B cell (primary cell): ENCODE data around the gene HTT. TPM values are rescaled to one million over a fixed set of nuclear protein-coding genes. Genes with fewer than 3 reads are reported as not detected.

Experiments used
- ATAC-seq: fragments of 200-7000 bp; cut with Tn5 transposase; one replicate; pipeline ENCODE4 v1.10.0; 2021; ENCODE audit warnings: low read depth, mild to moderate bottlenecking, moderate number of reproducible peaks, moderate library complexity
- CTCF ChIA-PET: fragments of 350-600 bp; sonication (Branson Sonifier 250); formaldehyde crosslinking; loops from one replicate; lab custom pipeline; 2021; ENCODE audit warnings: antibody characterized with exemption, inconsistent platforms; lab: Charles Lee
- POLR2A ChIA-PET: fragments of 350-600 bp; sonication (Branson Sonifier 250); formaldehyde crosslinking; loops from one replicate; lab custom pipeline; 2021; ENCODE audit warnings: antibody characterized with exemption; lab: Charles Lee
- DNase-seq: peaks from one replicate; pipeline ENCODE4 v3.0.0; 2013
- H2AFZ ChIP-seq: 2 replicates; pipeline ENCODE4 v1.6.1; 2012; ENCODE audit warnings: mild to moderate bottlenecking, low read depth, low read length; ENCODE audit not compliant: insufficient read depth, poor library complexity, severe bottlenecking
- H3K27ac ChIP-seq, 2 donors: 1 replicate in 1 of 2; 2 replicates in 1 of 2; pipeline ENCODE4 v1.5.1; 2012 to 2013; ENCODE audit warnings: low read length in 2 of 2, mild to moderate bottlenecking in 2 of 2, moderate library complexity in 1 of 2
- H3K27me3 ChIP-seq, 4 experiments: fragments of 200-600 bp in 1 of 4; sonication (generic) in 1 of 4; replicated peaks in 1 of 4; 1 replicate in 2 of 4; 2 replicates in 2 of 4; pipeline versions ENCODE4 v1.6.1 to v1.7.0; 2013 to 2016; ENCODE audit warnings: low read length in 3 of 4, mild to moderate bottlenecking in 2 of 4, mixed read lengths in 1 of 4, moderate library complexity in 1 of 4; ENCODE audit not compliant: insufficient read depth in 4 of 4, control insufficient read depth in 3 of 4; ENCODE audit errors: control extremely low read depth in 1 of 4
- H3K36me3 ChIP-seq, 2 experiments: replicated peaks in 1 of 2; 1 replicate in 1 of 2; 2 replicates in 1 of 2; pipeline versions ENCODE4 v1.6.1 to v1.7.1; 2013; ENCODE audit warnings: low read length in 1 of 2; ENCODE audit not compliant: insufficient read depth in 2 of 2, control insufficient read depth in 1 of 2; ENCODE audit errors: control extremely low read depth in 1 of 2, extremely low read depth in 1 of 2
- H3K4me1 ChIP-seq, 2 donors: fragments of 200-600 bp in 1 of 2; sonication (generic) in 1 of 2; 1 replicate in 1 of 2; 2 replicates in 1 of 2; pipeline versions ENCODE4 v1.5.1 to v1.6.1; 2013 to 2017; ENCODE audit warnings: low read length in 2 of 2; ENCODE audit not compliant: control insufficient read depth in 2 of 2, insufficient read depth in 2 of 2
- H3K4me2 ChIP-seq: replicated peaks from 2 replicates; pipeline ENCODE3; 2012; ENCODE audit warnings: mild to moderate bottlenecking, low read depth, low read length; ENCODE audit not compliant: poor library complexity, severe bottlenecking
- H3K4me3 ChIP-seq, 5 experiments: fragments of 200-600 bp in 1 of 5; sonication (generic) in 1 of 5; 1 replicate in 3 of 5; 2 replicates in 2 of 5; pipeline versions ENCODE4 v1.5.1 to v1.7.0; 2011 to 2016; ENCODE audit warnings: low read length in 4 of 5, mild to moderate bottlenecking in 4 of 5, low read depth in 2 of 5, control low read depth in 1 of 5, moderate library complexity in 1 of 5; ENCODE audit not compliant: insufficient read depth in 1 of 5; ENCODE audit errors: control extremely low read depth in 1 of 5, extremely low read depth in 1 of 5
- H3K79me2 ChIP-seq: fragments of 200-600 bp; sonication (generic); one replicate; pipeline ENCODE4 v1.6.0; 2016; ENCODE audit warnings: low read length; ENCODE audit not compliant: control insufficient read depth, insufficient read depth
- H3K9ac ChIP-seq: fragments of 200-600 bp; sonication (generic); 2 replicates; pipeline ENCODE4 v1.6.1; 2017; ENCODE audit warnings: mild to moderate bottlenecking, low read length, moderate library complexity
- H3K9me3 ChIP-seq, 3 donors: one replicate each; pipeline versions ENCODE4 v1.6.1 to v1.7.1; 2013; ENCODE audit warnings: low read length in 2 of 3; ENCODE audit not compliant: control insufficient read depth in 2 of 3, insufficient read depth in 1 of 3; ENCODE audit errors: control extremely low read depth in 1 of 3
- H4K20me1 ChIP-seq: 2 replicates; pipeline ENCODE4 v1.6.0; 2012; ENCODE audit warnings: mild to moderate bottlenecking, low read length; ENCODE audit not compliant: insufficient read depth, control insufficient read depth, poor library complexity, severe bottlenecking
- H3K27ac Mint-ChIP-seq: one replicate; pipeline ENCODE4 v1.8.0; 2021; ENCODE audit warnings: mixed read lengths
- H3K27me3 Mint-ChIP-seq: one replicate; pipeline ENCODE4 v1.8.0; 2021; ENCODE audit warnings: mixed read lengths
- H3K4me1 Mint-ChIP-seq: one replicate; pipeline ENCODE4 v1.8.0; 2021; ENCODE audit warnings: mixed read lengths
- H3K4me3 Mint-ChIP-seq: one replicate; pipeline ENCODE4 v1.8.0; 2021; ENCODE audit warnings: mixed read lengths
- H3K9me3 Mint-ChIP-seq: one replicate; pipeline ENCODE4 v1.8.0; 2022; ENCODE audit warnings: mixed read lengths; ENCODE audit not compliant: insufficient read depth
- CTCF ChIP-seq: fragments of 200-600 bp; IDR thresholded peaks from one replicate; pipeline ENCODE4 v1.8.0; 2022; ENCODE audit warnings: antibody characterized with exemption, mild to moderate bottlenecking
- EZH2 ChIP-seq: IDR thresholded peaks from 2 replicates; pipeline ENCODE4 v1.6.1; 2012; ENCODE audit warnings: borderline replicate concordance, low read depth, mild to moderate bottlenecking, moderate library complexity, low read length; ENCODE audit not compliant: insufficient read depth, poor library complexity, severe bottlenecking
- WGBS: methylation state at CpG from one replicate; pipeline ENCODE4 v1.1.5; 2013; ENCODE audit warnings: missing lambda C conversion rate; ENCODE audit not compliant: insufficient coverage; 5-methylcytosine and 5-hydroxymethylcytosine counted together
- intact Hi-C: fragments of 100-400 bp; cut with micrococcal nuclease; formaldehyde crosslinking; loops from one replicate; pipeline ENCODE4 v1.10.0; 2022
- polyA plus RNA-seq: library from polyadenylated mRNA; depleted of rRNA; stranded (reverse); fragments of >200 nt; gene quantifications from 2 replicates; pipeline ENCODE4 v1.2.3, GENCODE V29; 2012
- total RNA-seq, 2 donors: library from RNA; stranded (reverse); fragments of 120-200 nt in 1 of 2; gene quantifications; 1 replicate in 1 of 2; 2 replicates in 1 of 2; pipeline versions ENCODE4 v1.2.3 to v1.2.4, GENCODE V29; 2013 to 2022

Gene HTT
- total and polyA plus RNA-seq, 2 donors (not counting 1 experiment from before 2014, with no cell fraction given): 52.8 to 195 TPM

DNA sequence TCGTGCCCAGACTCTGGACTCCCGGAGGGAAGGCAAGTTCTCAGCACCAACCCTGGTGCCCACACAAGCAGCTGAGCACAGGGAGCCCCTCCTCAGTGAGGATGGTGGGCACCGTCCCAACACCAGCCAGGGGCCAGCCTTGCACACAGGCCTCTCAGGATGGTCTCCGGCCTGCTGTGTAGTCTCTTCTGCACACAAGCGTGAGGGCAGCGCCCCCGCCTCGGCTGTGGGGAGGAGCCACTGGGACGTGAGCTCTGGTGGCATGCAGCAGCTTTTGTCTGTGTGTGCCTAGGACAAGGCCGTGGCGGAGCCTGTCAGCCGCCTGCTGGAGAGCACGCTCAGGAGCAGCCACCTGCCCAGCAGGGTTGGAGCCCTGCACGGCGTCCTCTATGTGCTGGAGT, 158.4 kb downstream of the HTT start:
- CTCF ChIA-PET: no interaction called here
- no peaks in the 10 kb centered on the region for H3K79me2 ChIP-seq
- POLR2A ChIA-PET: no interaction called here
- Mint-ChIP-seq H3K4me3 (no peak overlapping the region), H3K27me3 (no peaks in the 10 kb centered on the region), H3K4me1 (no peaks in the 10 kb centered on the region), H3K9me3 (no peaks in the 10 kb centered on the region), H3K27ac (no peak overlapping the region)
- no peaks in the 10 kb centered on the region for H3K27me3 ChIP-seq
- no peak for TF ChIP-seq EZH2
- TF ChIP-seq CTCF: no peak
- peaks cover 2 to 81% of the 10 kb centered on the region in 2 experiments for H3K36me3 ChIP-seq
- no peak overlapping the region for H3K4me3 ChIP-seq
- no peaks in the 10 kb centered on the region for H4K20me1 ChIP-seq
- no peak overlapping the region for H3K27ac ChIP-seq
- H3K9ac ChIP-seq: no peak overlapping the region
- no peak overlapping the region for H3K4me2 ChIP-seq
- no peaks in the 10 kb centered on the region for H3K9me3 ChIP-seq
- DNase-seq (no peak), ATAC-seq (no peak)
- intact Hi-C loops: no loop called here
- 95% methylated on average over 15 of the region's 15 CpGs for WGBS
- H2AFZ ChIP-seq: no peak overlapping the region
- H3K4me1 ChIP-seq: no peaks in the 10 kb centered on the region

- H3K27me3 ChIP-seq: no peaks in the 10 kb centered on the region
- peaks cover 2 to 79% of the 10 kb centered on the region in 2 experiments for H3K36me3 ChIP-seq
- no peak overlapping the region for H2AFZ ChIP-seq
- ChIA-PET CTCF (no interaction called here), POLR2A (no interaction called here)
- no peak overlapping the region for H3K27ac Mint-ChIP-seq
- intact Hi-C loops: no loop called here
- ATAC-seq (no peak), DNase-seq (no peak)
- H3K79me2 ChIP-seq: no peaks in the 10 kb centered on the region
- H3K27ac ChIP-seq: no peak overlapping the region
- no peak overlapping the region for H3K9ac ChIP-seq
- no peak overlapping the region for H3K4me3 ChIP-seq
- H3K9me3 ChIP-seq: no peaks in the 10 kb centered on the region
- H4K20me1 ChIP-seq: no peaks in the 10 kb centered on the region
- no peaks in the 10 kb centered on the region for H3K27me3 Mint-ChIP-seq
- WGBS: 95% methylated on average over 21 of the region's 21 CpGs
- H3K4me1 ChIP-seq: no peaks in the 10 kb centered on the region
- no peak overlapping the region for H3K4me2 ChIP-seq
- TF ChIP-seq CTCF: no peak
- no peak for TF ChIP-seq EZH2
- H3K4me1 Mint-ChIP-seq: no peaks in the 10 kb centered on the region
- H3K4me3 Mint-ChIP-seq: no peak overlapping the region
- H3K9me3 Mint-ChIP-seq: no peaks in the 10 kb centered on the region
These were observed 159.1 kb downstream of the HTT start for GRCh38 chr4:3233391-3234071.
